HEK293T (cell line): ENCODE measurements around the gene MYH6.

Source experiments
- FOXM1 ChIP-seq: fragments of 450-650 bp; IDR thresholded peaks from 2 replicates; pipeline ENCODE4 v1.6.1; 2017; ENCODE audit warnings: mild to moderate bottlenecking, borderline replicate concordance
- HDGF ChIP-seq: fragments of 450-650 bp; IDR thresholded peaks from 2 replicates; pipeline ENCODE4 v1.6.1; 2017; ENCODE audit warnings: antibody characterized with exemption, borderline replicate concordance
- SP1 ChIP-seq: fragments of 450-650 bp; IDR thresholded peaks from 2 replicates; pipeline ENCODE4 v1.6.1; 2017
- SUZ12 ChIP-seq: fragments of 450-650 bp; IDR thresholded peaks from 2 replicates; pipeline ENCODE4 v1.6.1; 2016; ENCODE audit warnings: mild to moderate bottlenecking
- TARDBP ChIP-seq: fragments of 450-650 bp; IDR thresholded peaks from 2 replicates; pipeline ENCODE4 v1.6.1; 2016
- ZNF384 ChIP-seq: fragments of 450-650 bp; IDR thresholded peaks from 2 replicates; pipeline ENCODE4 v1.6.1; 2016

- TF ChIP-seq TARDBP (no peak), SP1 (no peak), HDGF (no peak), FOXM1 (no peak), ZNF384 (no peak), SUZ12 (no peak)
Measured at GRCh38 chr14:23430016-23430722, 22.1 kb upstream of the MYH6 start.
